ENCODE measurements around the gene LAMA2. TPM values are rescaled to one million over a fixed set of nuclear protein-coding genes. Genes with fewer than 3 reads are reported as not detected.

Gene LAMA2
- total and polyA plus RNA-seq, 7 donors, result 8.8 to 59.0 (median 27.3) TPM

DNA sequence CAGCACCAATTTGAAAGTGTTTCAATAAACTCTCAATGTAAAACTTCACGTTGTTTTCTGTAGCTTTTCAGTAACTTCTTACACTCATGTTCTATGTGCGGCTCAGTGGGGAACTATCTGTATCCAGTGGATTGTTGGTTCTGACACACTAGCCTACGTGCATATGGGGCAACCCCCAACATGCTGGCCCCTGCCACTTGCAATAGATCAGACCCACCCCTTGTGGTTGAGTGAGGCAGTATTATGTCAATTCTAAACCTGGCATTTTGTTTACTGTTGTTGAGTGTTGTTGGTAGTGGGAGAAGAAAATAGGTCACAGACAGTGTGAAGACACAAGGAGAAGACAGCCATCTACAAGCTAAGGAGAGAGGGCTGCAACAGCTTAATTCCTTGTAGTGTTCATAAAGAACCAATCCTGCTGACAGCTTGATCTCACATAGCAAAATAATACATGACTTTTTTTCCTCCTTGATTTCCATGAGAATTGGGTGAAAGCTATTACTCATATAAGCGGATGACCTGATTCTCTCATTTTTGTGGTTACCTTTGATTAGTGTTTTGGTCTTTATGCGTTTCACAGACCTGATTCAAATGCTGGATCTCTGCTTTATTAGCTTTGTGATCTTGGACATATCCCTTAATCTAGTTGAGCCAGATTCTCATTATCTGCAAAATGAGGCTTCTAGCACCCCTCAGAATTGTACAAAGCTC, 320.4 kb downstream of the LAMA2 start:
- WGBS, 3 donors, result 94 to 96% (median 94%) methylated on average over 5 of the region's 5 CpGs
- no peaks in the 10 kb centered on the region for H3K9me3 ChIP-seq
- H3K36me3 ChIP-seq (ENCODE audit: insufficient read depth in 1 of 2, low read depth in 1 of 2), result no peaks in the 10 kb centered on the region
- no peak overlapping the region for H3K27ac ChIP-seq
- DNase-seq, result peak in 1 of 2 donors; percentile 32
- no peaks in the 10 kb centered on the region for H3K27me3 ChIP-seq (ENCODE audit: insufficient read depth in 3 of 3, low read length in 2 of 3)
- intact Hi-C loops (cut with DNase I), result no loop called here
- H3K4me3 ChIP-seq, result no peak overlapping the region
- no peaks in the 10 kb centered on the region for H3K4me1 ChIP-seq
- ATAC-seq, result no peak
- TF ChIP-seq, protein P1, sequence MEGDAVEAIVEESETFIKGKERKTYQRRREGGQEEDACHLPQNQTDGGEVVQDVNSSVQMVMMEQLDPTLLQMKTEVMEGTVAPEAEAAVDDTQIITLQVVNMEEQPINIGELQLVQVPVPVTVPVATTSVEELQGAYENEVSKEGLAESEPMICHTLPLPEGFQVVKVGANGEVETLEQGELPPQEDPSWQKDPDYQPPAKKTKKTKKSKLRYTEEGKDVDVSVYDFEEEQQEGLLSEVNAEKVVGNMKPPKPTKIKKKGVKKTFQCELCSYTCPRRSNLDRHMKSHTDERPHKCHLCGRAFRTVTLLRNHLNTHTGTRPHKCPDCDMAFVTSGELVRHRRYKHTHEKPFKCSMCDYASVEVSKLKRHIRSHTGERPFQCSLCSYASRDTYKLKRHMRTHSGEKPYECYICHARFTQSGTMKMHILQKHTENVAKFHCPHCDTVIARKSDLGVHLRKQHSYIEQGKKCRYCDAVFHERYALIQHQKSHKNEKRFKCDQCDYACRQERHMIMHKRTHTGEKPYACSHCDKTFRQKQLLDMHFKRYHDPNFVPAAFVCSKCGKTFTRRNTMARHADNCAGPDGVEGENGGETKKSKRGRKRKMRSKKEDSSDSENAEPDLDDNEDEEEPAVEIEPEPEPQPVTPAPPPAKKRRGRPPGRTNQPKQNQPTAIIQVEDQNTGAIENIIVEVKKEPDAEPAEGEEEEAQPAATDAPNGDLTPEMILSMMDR (IDR thresholded peaks at IDR 0.05), result no peak

DNA sequence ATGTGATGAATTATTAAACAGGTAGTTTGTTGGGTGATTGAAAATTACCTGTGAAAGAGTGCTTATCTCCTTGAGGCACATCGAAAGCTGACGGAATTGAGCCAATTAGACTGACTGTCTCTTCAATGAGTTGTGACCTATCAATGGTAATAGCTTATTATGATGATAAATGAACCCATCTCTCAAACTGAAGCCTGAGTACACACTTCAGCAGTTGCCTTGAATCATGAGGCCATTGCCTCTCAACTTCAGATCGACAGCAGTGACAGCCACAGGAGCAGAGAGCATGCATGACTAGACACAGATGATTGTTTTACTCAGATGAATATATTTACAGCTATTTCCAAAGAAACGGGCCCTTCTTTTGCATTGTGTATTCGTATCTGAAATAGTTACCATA, 323.9 kb downstream of the LAMA2 start:
- no peak for ATAC-seq
- intact Hi-C loops (cut with DNase I), result no loop called here
- no peaks in the 10 kb centered on the region for H3K4me1 ChIP-seq
- DNase-seq, result no peak
- WGBS, 3 donors, result 75 to 79% (median 78%) methylated on average over 5 of the region's 5 CpGs
- H3K36me3 ChIP-seq (ENCODE audit: insufficient read depth in 1 of 2, low read depth in 1 of 2), result no peaks in the 10 kb centered on the region
- TF ChIP-seq, protein P1 (IDR thresholded peaks at IDR 0.05), result no peak
- no peak overlapping the region for H3K27ac ChIP-seq
- H3K4me3 ChIP-seq, result no peak overlapping the region
- H3K27me3 ChIP-seq (ENCODE audit: insufficient read depth in 3 of 3, low read length in 2 of 3), result no peaks in the 10 kb centered on the region
- H3K9me3 ChIP-seq, result no peaks in the 10 kb centered on the region

DNA sequence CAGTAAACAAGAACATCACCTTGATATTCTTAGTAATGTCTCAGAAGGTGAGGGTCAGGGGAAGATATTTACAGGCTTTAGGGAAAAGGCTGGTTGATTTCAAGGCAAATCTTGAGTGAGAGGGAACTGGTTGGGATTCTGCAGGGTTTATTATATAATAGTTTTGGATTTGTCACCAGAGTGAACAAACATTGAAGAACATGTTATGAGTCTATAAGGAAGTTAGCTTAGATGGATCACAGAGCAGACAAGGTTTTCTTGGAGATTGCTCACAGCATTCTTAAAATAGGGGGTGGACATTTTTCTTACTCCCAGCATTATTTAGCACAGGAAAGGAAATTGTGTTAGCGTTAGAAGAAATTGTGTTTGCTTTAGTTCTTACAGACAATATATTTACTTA, 324.9 kb downstream of the LAMA2 start:
- TF ChIP-seq, protein P1 (IDR thresholded peaks at IDR 0.05), result no peak
- no peak overlapping the region for H3K27ac ChIP-seq
- ATAC-seq (no peak), DNase-seq (no peak)
- no peaks in the 10 kb centered on the region for H3K4me1 ChIP-seq
- intact Hi-C loops (cut with DNase I), result no loop called here
- no peaks in the 10 kb centered on the region for H3K36me3 ChIP-seq (ENCODE audit: insufficient read depth in 1 of 2, low read depth in 1 of 2)
- H3K9me3 ChIP-seq, result no peaks in the 10 kb centered on the region
- H3K27me3 ChIP-seq (ENCODE audit: insufficient read depth in 3 of 3, low read length in 2 of 3), result no peaks in the 10 kb centered on the region
- 83 to 96% (median 86%) methylated on average over 1 of the region's 1 CpG for WGBS, 3 donors
- no peak overlapping the region for H3K4me3 ChIP-seq

DNA sequence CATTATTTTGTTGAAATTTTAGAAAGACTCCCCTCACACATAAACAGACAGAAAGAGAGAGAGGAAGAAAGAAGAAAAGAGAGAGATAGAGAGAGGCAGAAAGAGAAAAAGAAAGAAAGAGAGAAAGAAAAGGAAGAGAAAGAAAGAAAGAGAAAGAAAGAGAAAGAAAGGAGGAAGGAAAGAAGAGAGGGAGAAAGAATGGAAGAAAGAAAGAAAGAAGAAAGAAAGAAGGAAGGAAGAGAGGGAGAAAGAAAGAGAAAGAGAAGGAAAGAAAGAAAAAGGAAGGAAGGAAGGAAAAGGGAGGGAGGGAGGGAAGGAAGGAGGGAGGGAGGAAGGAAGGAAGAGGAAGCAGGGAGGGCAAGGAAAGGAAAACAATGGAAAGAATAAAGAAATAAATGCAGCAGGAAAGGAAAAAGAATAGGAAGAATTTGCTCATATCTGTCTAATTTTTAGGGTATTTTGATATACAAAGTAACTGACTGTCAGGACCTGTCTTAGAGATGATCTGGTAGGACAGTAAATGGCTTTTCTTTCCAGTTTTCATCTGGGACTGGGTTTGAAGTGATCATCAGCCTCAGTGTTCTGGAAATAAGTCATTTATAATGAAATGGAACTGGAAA, 325.6 kb downstream of the LAMA2 start:
- Histone ChIP-seq H3K4me3 (no peak overlapping the region), H3K9me3 (no peaks in the 10 kb centered on the region), H3K27ac (no peak overlapping the region), H3K36me3 (ENCODE audit: insufficient read depth in 1 of 2, low read depth in 1 of 2) (no peaks in the 10 kb centered on the region), H3K4me1 (no peaks in the 10 kb centered on the region), H3K27me3 (ENCODE audit: insufficient read depth in 3 of 3, low read length in 2 of 3) (no peaks in the 10 kb centered on the region)
- intact Hi-C loops (cut with DNase I), result no loop called here
- ATAC-seq (no peak), DNase-seq (no peak)
- TF ChIP-seq, protein P1 (IDR thresholded peaks at IDR 0.05), result no peak
